Mucosa of descending colon (tissue), 3 donors: ENCODE results near the gene LIF. TPM values are rescaled to one million over a fixed set of nuclear protein-coding genes. Genes with fewer than 3 reads are reported as not detected.

Experiments used
- ATAC-seq: fragments of 200-7000 bp; cut with Tn5 transposase; one replicate; pipeline ENCODE4 v1.9.1; 2020; ENCODE audit warnings: mild to moderate bottlenecking, moderate library complexity
- DNase-seq, 3 donors: peaks; one replicate each; pipeline ENCODE4 v3.0.0-alpha.2; 2020
- H3K36me3 ChIP-seq: fragments of 200-600 bp; one replicate; pipeline ENCODE4 v1.8.0; 2021; ENCODE audit warnings: low read depth, mild to moderate bottlenecking
- H3K4me1 ChIP-seq: fragments of 200-600 bp; one replicate; pipeline ENCODE4 v1.8.0; 2021; ENCODE audit warnings: low read depth, mild to moderate bottlenecking
- H3K4me3 ChIP-seq: fragments of 200-600 bp; one replicate; pipeline ENCODE4 v1.8.0; 2021; ENCODE audit warnings: mild to moderate bottlenecking
- H3K9me3 ChIP-seq: fragments of 200-600 bp; one replicate; pipeline ENCODE4 v1.8.0; 2021; ENCODE audit warnings: mild to moderate bottlenecking
- CTCF ChIP-seq: fragments of 200-600 bp; IDR thresholded peaks from one replicate; pipeline ENCODE4 v1.8.0; 2022; ENCODE audit warnings: antibody characterized with exemption, mild to moderate bottlenecking
- intact Hi-C, 2 donors: fragments of 100-400 bp; cut with DNase I in 1 of 2; cut with micrococcal nuclease in 1 of 2; formaldehyde crosslinking; loops; one replicate each; pipeline versions ENCODE4 v1.11.0 to v1.11.1; 2022; cut with DNase I, micrococcal nuclease
- total RNA-seq, 3 donors: library from RNA; stranded (reverse); fragmentation: NEBNext Ultra II Directional in 2 of 3; extraction: Animal tissue kit (Norgen Biotek cat#: 25700) in 2 of 3; gene quantifications; one replicate each; pipeline versions ENCODE4 v1.2.1 to v1.2.4, GENCODE V29; 2021 to 2023
- donor health status: DM: no; HTN: no; CAD: no; lungs with moderate emphysema.
- donor health status: DM: no; HTN: no; CAD: no.
- donor health status: DM: no; HTN: yes; CAD: no.

Gene LIF
- total RNA-seq, 3 donors from 2014 or later, result 9.1 to 10.0 (median 9.9) TPM

- DNase-seq (no peak), ATAC-seq (no peak)
- no peak overlapping the region for H3K4me3 ChIP-seq
- no peak for TF ChIP-seq CTCF
- H3K9me3 ChIP-seq, result no peaks in the 10 kb centered on the region
- H3K36me3 ChIP-seq, result no peaks in the 10 kb centered on the region
- intact Hi-C loops, result loop anchor here (5.0 to 10.0 kb wide), 2 partner anchors 58 to 179 kb away; no protein-coding TSS in a partner anchor
- peaks cover 20% of the 10 kb centered on the region for H3K4me1 ChIP-seq
These were observed 39.8 kb upstream of the LIF start for GRCh38 chr22:30286331-30286730.

- H3K4me1 ChIP-seq, result peaks cover 17% of the 10 kb centered on the region
- intact Hi-C loops, result loop anchor here (5.0 to 10.0 kb wide), 2 partner anchors 59 to 179 kb away; no protein-coding TSS in a partner anchor
- no peak for TF ChIP-seq CTCF
- no peak for ATAC-seq
- H3K9me3 ChIP-seq, result no peaks in the 10 kb centered on the region
- H3K36me3 ChIP-seq, result no peaks in the 10 kb centered on the region
- no peak overlapping the region for H3K4me3 ChIP-seq
- DNase-seq, result no peak
These were observed 39.3 kb upstream of the LIF start for GRCh38 chr22:30285846-30286200.

GRCh38 chr22:30285176-30285845 lies 38.8 kb upstream of the LIF start:
- ATAC-seq (no peak), DNase-seq (no peak)
- TF ChIP-seq CTCF, result no peak
- Histone ChIP-seq H3K9me3 (no peaks in the 10 kb centered on the region), H3K4me3 (no peak overlapping the region), H3K36me3 (no peaks in the 10 kb centered on the region), H3K4me1 (peaks cover 12% of the 10 kb centered on the region)
- intact Hi-C loops, result loop anchor here (5.0 to 10.0 kb wide), 2 partner anchors 59 to 178 kb away; no protein-coding TSS in a partner anchor

GRCh38 chr22:30284666-30285065 lies 38.1 kb upstream of the LIF start:
- no peak overlapping the region for H3K4me3 ChIP-seq
- TF ChIP-seq CTCF, result no peak
- ATAC-seq (no peak), DNase-seq (no peak)
- intact Hi-C loops, result loop anchor here (5.0 to 10.0 kb wide), 2 partner anchors 60 to 177 kb away; no protein-coding TSS in a partner anchor
- H3K9me3 ChIP-seq, result no peaks in the 10 kb centered on the region
- no peaks in the 10 kb centered on the region for H3K36me3 ChIP-seq
- H3K4me1 ChIP-seq, result peaks cover 6% of the 10 kb centered on the region

- Histone ChIP-seq H3K36me3 (no peaks in the 10 kb centered on the region), H3K9me3 (no peaks in the 10 kb centered on the region), H3K4me1 (peaks cover 6% of the 10 kb centered on the region), H3K4me3 (no peak overlapping the region)
- DNase-seq (no peak), ATAC-seq (no peak)
- intact Hi-C loops, result loop anchor here in 1 of 2 donors (10.0 kb wide), 1 partner anchor 61 kb away; no protein-coding TSS in a partner anchor
- TF ChIP-seq CTCF, result no peak
These were observed 37.6 kb upstream of the LIF start for GRCh38 chr22:30284172-30284571.
